Prostate gland (tissue), 2 donors: ENCODE data around the gene MAPK8IP3. TPM values are rescaled to one million over a fixed set of nuclear protein-coding genes. Genes with fewer than 3 reads are reported as not detected.

Experiments used
- DNase-seq: peaks from one replicate; pipeline ENCODE4 v3.0.0-alpha.2; 2019; ENCODE audit warnings: low spot score
- H3K27ac ChIP-seq, 2 donors: fragments of 200-600 bp; sonication (generic); 2 replicates each; pipeline ENCODE4 v1.5.1; 2017 to 2019
- H3K27me3 ChIP-seq: fragments of 200-600 bp; sonication (generic); replicated peaks from 2 replicates; pipeline ENCODE4 v1.5.1; 2019; ENCODE audit not compliant: insufficient read depth
- H3K36me3 ChIP-seq, 2 donors: fragments of 200-600 bp; sonication (generic); 1 replicate in 1 of 2; 2 replicates in 1 of 2; pipeline versions ENCODE4 v1.5.1 to v1.8.1; 2017 to 2019
- H3K4me1 ChIP-seq: fragments of 200-600 bp; sonication (generic); replicated peaks from 2 replicates; pipeline ENCODE4 v1.5.1; 2019
- H3K4me3 ChIP-seq, 2 donors: fragments of 200-600 bp; sonication (generic); 2 replicates each; pipeline ENCODE4 v1.5.1; 2017 to 2019
- H3K9me3 ChIP-seq: fragments of 200-600 bp; sonication (generic); 2 replicates; pipeline ENCODE4 v1.5.1; 2017
- CTCF ChIP-seq, 4 experiments: fragments of 200-600 bp in 2 of 4; fragments of 450-650 bp in 2 of 4; sonication (generic) in 2 of 4; IDR thresholded peaks; 1 replicate in 3 of 4; 2 replicates in 1 of 4; pipeline ENCODE4 v1.5.1; 2016 to 2019; ENCODE audit warnings: antibody characterized with exemption in 4 of 4, mild to moderate bottlenecking in 2 of 4, moderate library complexity in 2 of 4
- POLR2A ChIP-seq: fragments of 450-650 bp; IDR thresholded peaks from one replicate; pipeline ENCODE4 v1.6.1; 2016; ENCODE audit warnings: antibody characterized with exemption, mild to moderate bottlenecking
- POLR2AphosphoS5 ChIP-seq: sonication (generic); formaldehyde crosslinking; IDR thresholded peaks from one replicate; pipeline ENCODE4 v1.6.1; 2017; ENCODE audit warnings: antibody characterized with exemption
- WGBS: methylation state at CpG from one replicate; pipeline ENCODE4 v1.1.5; 2018; 5-methylcytosine and 5-hydroxymethylcytosine counted together
- intact Hi-C: fragments of 100-400 bp; cut with DNase I; formaldehyde crosslinking; loops from one replicate; pipeline ENCODE4 v1.14.2; 2022
- total RNA-seq, 2 donors: library from RNA; depleted of rRNA; stranded (reverse); fragments of >200 nt; gene quantifications; one replicate each; pipeline ENCODE4 v1.1.0, GENCODE V29; 2016

MAPK8IP3 gene
- total RNA-seq, 2 donors from 2014 or later = 56.0 to 157 TPM

GRCh38 chr16:1677339-1677738 is 28.7 kb upstream of the MAPK8IP3 start:
- 78% methylated on average over 18 of the region's 18 CpGs for WGBS
- TF ChIP-seq POLR2A = no peak

GRCh38 chr16:1677942-1678499 is 28.0 kb upstream of the MAPK8IP3 start, which contains the start of gene JPT2:
Gene JPT2 (plus strand): TSS chr16:1678279. CDS start chr16:1678313, 34 bp downstream.
- Histone ChIP-seq H3K27me3 (no peaks in the 10 kb centered on the region), H3K36me3 (no peaks in the 10 kb centered on the region), H3K27ac (peak within 1 kb of the TSS; percentile 85 to 90), H3K4me1 (peaks cover 2% of the 10 kb centered on the region), H3K9me3 (no peaks in the 10 kb centered on the region), H3K4me3 (peak within 1 kb of the TSS; percentile 71 to 76)
- intact Hi-C loops = no loop called here
- WGBS = under 1% methylated on average over 40 of the region's 79 CpGs
- TF ChIP-seq POLR2A (peak; percentile 93), CTCF (IDR thresholded peaks at IDR 0.05) (peak in 2 of 4 experiments; percentile 14 to 31), POLR2AphosphoS5 (peak; percentile 94)
- DNase-seq = peak; percentile 99

More at GRCh38 chr16:1677339-1677738, 28.7 kb upstream of the MAPK8IP3 start:
- Histone ChIP-seq H3K27ac (peak overlapping the region; percentile 85 to 90), H3K27me3 (no peaks in the 10 kb centered on the region), H3K4me3 (peak overlapping the region; percentile 71 to 76), H3K36me3 (no peaks in the 10 kb centered on the region), H3K4me1 (peaks cover 2% of the 10 kb centered on the region), H3K9me3 (no peaks in the 10 kb centered on the region)
- intact Hi-C loops = no loop called here
- no peak for DNase-seq

- Histone ChIP-seq H3K27me3 (no peaks in the 10 kb centered on the region), H3K9me3 (no peaks in the 10 kb centered on the region), H3K36me3 (no peaks in the 10 kb centered on the region), H3K4me1 (peaks cover 2% of the 10 kb centered on the region), H3K4me3 (peak overlapping the region; percentile 71 to 76), H3K27ac (peak overlapping the region; percentile 85 to 90)
- no peak for TF ChIP-seq CTCF (IDR thresholded peaks at IDR 0.05)
- TF ChIP-seq POLR2AphosphoS5 = peak; percentile 43
- intact Hi-C loops = no loop called here
- peak; percentile 65 for DNase-seq
- under 1% methylated on average over 7 of the region's 45 CpGs for WGBS
Measured at GRCh38 chr16:1678500-1679098, 27.4 kb upstream of the MAPK8IP3 start.

- no peak for TF ChIP-seq POLR2AphosphoS5
- TF ChIP-seq CTCF (IDR thresholded peaks at IDR 0.05) = no peak
- no peak for TF ChIP-seq POLR2A
- intact Hi-C loops = no loop called here
- peak overlapping the region; percentile 85 to 90 for H3K27ac ChIP-seq
Measured at GRCh38 chr16:1680361-1680760, 25.6 kb upstream of the MAPK8IP3 start.

GRCh38 chr16:1681032-1681431 is 25.0 kb upstream of the MAPK8IP3 start:
- Histone ChIP-seq H3K27ac (peak overlapping the region in 1 of 2 donors; percentile 90), H3K4me3 (no peak overlapping the region), H3K4me1 (peaks cover 2% of the 10 kb centered on the region), H3K36me3 (peaks cover 0 to 2% of the 10 kb centered on the region in 2 donors), H3K9me3 (no peaks in the 10 kb centered on the region), H3K27me3 (no peaks in the 10 kb centered on the region)
- no peak for DNase-seq
- TF ChIP-seq POLR2A (no peak), POLR2AphosphoS5 (no peak), CTCF (IDR thresholded peaks at IDR 0.05) (no peak)
- intact Hi-C loops = no loop called here
- WGBS = 93% methylated on average over 10 of the region's 10 CpGs

More at GRCh38 chr16:1680361-1680760, 25.6 kb upstream of the MAPK8IP3 start:
- no peaks in the 10 kb centered on the region for H3K9me3 ChIP-seq
- H3K4me3 ChIP-seq = peak overlapping the region in 1 of 2 donors; percentile 13
- no peak for DNase-seq
- no peaks in the 10 kb centered on the region for H3K27me3 ChIP-seq
- peaks cover 2% of the 10 kb centered on the region for H3K4me1 ChIP-seq
- WGBS = 78% methylated on average over 14 of the region's 14 CpGs
- peaks cover 0 to 2% of the 10 kb centered on the region in 2 donors for H3K36me3 ChIP-seq
